Muscle layer of colon (tissue), 2 donors: ENCODE data around the gene FBXL16.

Source experiments
- H3K27ac ChIP-seq: one replicate; pipeline ENCODE4 v1.7.0; 2013; ENCODE audit warnings: low read depth, mild to moderate bottlenecking, low read length, moderate library complexity
- H3K27me3 ChIP-seq, 2 donors: one replicate each; pipeline ENCODE4 v1.7.0; 2013; ENCODE audit warnings: low read length in 2 of 2, mild to moderate bottlenecking in 2 of 2; ENCODE audit not compliant: insufficient read depth in 2 of 2, control insufficient read depth in 1 of 2
- H3K36me3 ChIP-seq: one replicate; pipeline ENCODE4 v1.7.0; 2013; ENCODE audit warnings: mild to moderate bottlenecking, low read length; ENCODE audit not compliant: insufficient read depth
- H3K4me1 ChIP-seq: one replicate; pipeline ENCODE4 v1.7.0; 2013; ENCODE audit warnings: mild to moderate bottlenecking, low read length; ENCODE audit not compliant: insufficient read depth
- H3K4me3 ChIP-seq, 2 donors: one replicate each; pipeline ENCODE4 v1.7.0; 2013; ENCODE audit warnings: low read length in 2 of 2, low read depth in 1 of 2, mild to moderate bottlenecking in 1 of 2, moderate library complexity in 1 of 2
- H3K9ac ChIP-seq: one replicate; pipeline ENCODE4 v1.7.0; 2013; ENCODE audit warnings: low read length
- H3K9me3 ChIP-seq: one replicate; pipeline ENCODE4 v1.7.0; 2013; ENCODE audit warnings: mild to moderate bottlenecking, low read length
- donor health status: abdominal sarcoma.
- donor health status: Adenocarcinoma of cecum.

Gene FBXL16

GRCh38 chr16:704047-704446 lies 1.6 kb downstream of the FBXL16 start:
- Histone ChIP-seq H3K36me3 (no peaks in the 10 kb centered on the region), H3K4me1 (no peaks in the 10 kb centered on the region), H3K27ac (no peak overlapping the region), H3K27me3 (peaks cover 34 to 91% of the 10 kb centered on the region in 2 donors), H3K4me3 (no peak overlapping the region), H3K9ac (no peak overlapping the region), H3K9me3 (no peaks in the 10 kb centered on the region)

GRCh38 chr16:703406-703805 lies 2.2 kb downstream of the FBXL16 start:
- peaks cover 28 to 85% of the 10 kb centered on the region in 2 donors for H3K27me3 ChIP-seq
- H3K9ac ChIP-seq = no peak overlapping the region
- H3K9me3 ChIP-seq = no peaks in the 10 kb centered on the region
- H3K27ac ChIP-seq = no peak overlapping the region
- H3K36me3 ChIP-seq = no peaks in the 10 kb centered on the region
- H3K4me3 ChIP-seq = no peak overlapping the region
- no peaks in the 10 kb centered on the region for H3K4me1 ChIP-seq

GRCh38 chr16:702341-702740 lies 3.3 kb downstream of the FBXL16 start:
- H3K9ac ChIP-seq = no peak overlapping the region
- no peak overlapping the region for H3K27ac ChIP-seq
- H3K27me3 ChIP-seq = peaks cover 17 to 74% of the 10 kb centered on the region in 2 donors
- H3K9me3 ChIP-seq = no peaks in the 10 kb centered on the region
- H3K36me3 ChIP-seq = no peaks in the 10 kb centered on the region
- no peak overlapping the region for H3K4me3 ChIP-seq
- no peaks in the 10 kb centered on the region for H3K4me1 ChIP-seq

GRCh38 chr16:700684-701584 lies 4.7 kb downstream of the FBXL16 start:
- peaks cover 13 to 65% of the 10 kb centered on the region in 2 donors for H3K27me3 ChIP-seq
- H3K27ac ChIP-seq = no peak overlapping the region
- H3K9me3 ChIP-seq = no peaks in the 10 kb centered on the region
- H3K4me1 ChIP-seq = no peaks in the 10 kb centered on the region
- no peaks in the 10 kb centered on the region for H3K36me3 ChIP-seq
- H3K4me3 ChIP-seq = no peak overlapping the region
- H3K9ac ChIP-seq = no peak overlapping the region

- no peaks in the 10 kb centered on the region for H3K4me1 ChIP-seq
- no peak overlapping the region for H3K27ac ChIP-seq
- no peak overlapping the region for H3K9ac ChIP-seq
- H3K27me3 ChIP-seq = peaks cover 10 to 71% of the 10 kb centered on the region in 2 donors
- H3K4me3 ChIP-seq = no peak overlapping the region
- no peaks in the 10 kb centered on the region for H3K9me3 ChIP-seq
- no peaks in the 10 kb centered on the region for H3K36me3 ChIP-seq
These were observed 6.5 kb downstream of the FBXL16 start for GRCh38 chr16:698911-699671.

- Histone ChIP-seq H3K36me3 (no peaks in the 10 kb centered on the region), H3K27ac (no peak overlapping the region), H3K4me1 (no peaks in the 10 kb centered on the region), H3K9me3 (no peaks in the 10 kb centered on the region), H3K4me3 (no peak overlapping the region), H3K27me3 (peaks cover 0 to 52% of the 10 kb centered on the region in 2 donors), H3K9ac (no peak overlapping the region)
These were observed 10.1 kb downstream of the FBXL16 start for GRCh38 chr16:695355-696089.

- Histone ChIP-seq H3K4me1 (no peaks in the 10 kb centered on the region), H3K9ac (no peak overlapping the region), H3K9me3 (no peaks in the 10 kb centered on the region), H3K4me3 (no peak overlapping the region), H3K27ac (no peak overlapping the region), H3K27me3 (peaks cover 0 to 46% of the 10 kb centered on the region in 2 donors), H3K36me3 (no peaks in the 10 kb centered on the region)
These were observed 10.7 kb downstream of the FBXL16 start for GRCh38 chr16:694863-695354.

- no peak overlapping the region for H3K4me3 ChIP-seq
- H3K27ac ChIP-seq = no peak overlapping the region
- peaks cover 0 to 40% of the 10 kb centered on the region in 2 donors for H3K27me3 ChIP-seq
These were observed 11.3 kb downstream of the FBXL16 start for GRCh38 chr16:694187-694862.

GRCh38 chr16:693766-694165 lies 11.8 kb downstream of the FBXL16 start:
- peaks cover 0 to 37% of the 10 kb centered on the region in 2 donors for H3K27me3 ChIP-seq
- no peak overlapping the region for H3K4me3 ChIP-seq

More at GRCh38 chr16:694187-694862, 11.3 kb downstream of the FBXL16 start:
- Histone ChIP-seq H3K36me3 (no peaks in the 10 kb centered on the region), H3K4me1 (peaks cover 6% of the 10 kb centered on the region), H3K9me3 (no peaks in the 10 kb centered on the region), H3K9ac (no peak overlapping the region)

GRCh38 chr16:693364-693763 lies 12.2 kb downstream of the FBXL16 start:
- peaks cover 11% of the 10 kb centered on the region for H3K4me1 ChIP-seq
- H3K27ac ChIP-seq = no peak overlapping the region
- H3K9me3 ChIP-seq = no peaks in the 10 kb centered on the region
- no peaks in the 10 kb centered on the region for H3K36me3 ChIP-seq
- H3K27me3 ChIP-seq = peaks cover 0 to 37% of the 10 kb centered on the region in 2 donors
- no peak overlapping the region for H3K9ac ChIP-seq
- no peak overlapping the region for H3K4me3 ChIP-seq

More at GRCh38 chr16:693766-694165, 11.8 kb downstream of the FBXL16 start:
- Histone ChIP-seq H3K9me3 (no peaks in the 10 kb centered on the region), H3K4me1 (peaks cover 11% of the 10 kb centered on the region), H3K9ac (no peak overlapping the region), H3K27ac (no peak overlapping the region), H3K36me3 (no peaks in the 10 kb centered on the region)
